B cell (primary cell): ENCODE results near the gene RHOV. TPM values are rescaled to one million over a fixed set of nuclear protein-coding genes. Genes with fewer than 3 reads are reported as not detected.

ENCODE experiments used
- ATAC-seq: fragments of 200-7000 bp; cut with Tn5 transposase; one replicate; pipeline ENCODE4 v1.10.0; 2021; ENCODE audit warnings: low read depth, mild to moderate bottlenecking, moderate number of reproducible peaks, moderate library complexity
- CTCF ChIA-PET: fragments of 350-600 bp; sonication (Branson Sonifier 250); formaldehyde crosslinking; loops from one replicate; lab custom pipeline; 2021; ENCODE audit warnings: antibody characterized with exemption, inconsistent platforms; lab: Charles Lee
- POLR2A ChIA-PET: fragments of 350-600 bp; sonication (Branson Sonifier 250); formaldehyde crosslinking; loops from one replicate; lab custom pipeline; 2021; ENCODE audit warnings: antibody characterized with exemption; lab: Charles Lee
- DNase-seq: peaks from one replicate; pipeline ENCODE4 v3.0.0; 2013
- H2AFZ ChIP-seq: 2 replicates; pipeline ENCODE4 v1.6.1; 2012; ENCODE audit warnings: mild to moderate bottlenecking, low read depth, low read length; ENCODE audit not compliant: insufficient read depth, poor library complexity, severe bottlenecking
- H3K27ac ChIP-seq, 2 donors: 1 replicate in 1 of 2; 2 replicates in 1 of 2; pipeline ENCODE4 v1.5.1; 2012 to 2013; ENCODE audit warnings: low read length in 2 of 2, mild to moderate bottlenecking in 2 of 2, moderate library complexity in 1 of 2
- H3K27me3 ChIP-seq, 4 experiments: fragments of 200-600 bp in 1 of 4; sonication (generic) in 1 of 4; replicated peaks in 1 of 4; 1 replicate in 2 of 4; 2 replicates in 2 of 4; pipeline versions ENCODE4 v1.6.1 to v1.7.0; 2013 to 2016; ENCODE audit warnings: low read length in 3 of 4, mild to moderate bottlenecking in 2 of 4, mixed read lengths in 1 of 4, moderate library complexity in 1 of 4; ENCODE audit not compliant: insufficient read depth in 4 of 4, control insufficient read depth in 3 of 4; ENCODE audit errors: control extremely low read depth in 1 of 4
- H3K36me3 ChIP-seq, 2 experiments: replicated peaks in 1 of 2; 1 replicate in 1 of 2; 2 replicates in 1 of 2; pipeline versions ENCODE4 v1.6.1 to v1.7.1; 2013; ENCODE audit warnings: low read length in 1 of 2; ENCODE audit not compliant: insufficient read depth in 2 of 2, control insufficient read depth in 1 of 2; ENCODE audit errors: control extremely low read depth in 1 of 2, extremely low read depth in 1 of 2
- H3K4me1 ChIP-seq, 2 donors: fragments of 200-600 bp in 1 of 2; sonication (generic) in 1 of 2; 1 replicate in 1 of 2; 2 replicates in 1 of 2; pipeline versions ENCODE4 v1.5.1 to v1.6.1; 2013 to 2017; ENCODE audit warnings: low read length in 2 of 2; ENCODE audit not compliant: control insufficient read depth in 2 of 2, insufficient read depth in 2 of 2
- H3K4me2 ChIP-seq: replicated peaks from 2 replicates; pipeline ENCODE3; 2012; ENCODE audit warnings: mild to moderate bottlenecking, low read depth, low read length; ENCODE audit not compliant: poor library complexity, severe bottlenecking
- H3K4me3 ChIP-seq, 5 experiments: fragments of 200-600 bp in 1 of 5; sonication (generic) in 1 of 5; 1 replicate in 3 of 5; 2 replicates in 2 of 5; pipeline versions ENCODE4 v1.5.1 to v1.7.0; 2011 to 2016; ENCODE audit warnings: low read length in 4 of 5, mild to moderate bottlenecking in 4 of 5, low read depth in 2 of 5, control low read depth in 1 of 5, moderate library complexity in 1 of 5; ENCODE audit not compliant: insufficient read depth in 1 of 5; ENCODE audit errors: control extremely low read depth in 1 of 5, extremely low read depth in 1 of 5
- H3K79me2 ChIP-seq: fragments of 200-600 bp; sonication (generic); one replicate; pipeline ENCODE4 v1.6.0; 2016; ENCODE audit warnings: low read length; ENCODE audit not compliant: control insufficient read depth, insufficient read depth
- H3K9ac ChIP-seq: fragments of 200-600 bp; sonication (generic); 2 replicates; pipeline ENCODE4 v1.6.1; 2017; ENCODE audit warnings: mild to moderate bottlenecking, low read length, moderate library complexity
- H3K9me3 ChIP-seq, 3 donors: one replicate each; pipeline versions ENCODE4 v1.6.1 to v1.7.1; 2013; ENCODE audit warnings: low read length in 2 of 3; ENCODE audit not compliant: control insufficient read depth in 2 of 3, insufficient read depth in 1 of 3; ENCODE audit errors: control extremely low read depth in 1 of 3
- H4K20me1 ChIP-seq: 2 replicates; pipeline ENCODE4 v1.6.0; 2012; ENCODE audit warnings: mild to moderate bottlenecking, low read length; ENCODE audit not compliant: insufficient read depth, control insufficient read depth, poor library complexity, severe bottlenecking
- H3K27ac Mint-ChIP-seq: one replicate; pipeline ENCODE4 v1.8.0; 2021; ENCODE audit warnings: mixed read lengths
- H3K27me3 Mint-ChIP-seq: one replicate; pipeline ENCODE4 v1.8.0; 2021; ENCODE audit warnings: mixed read lengths
- H3K4me1 Mint-ChIP-seq: one replicate; pipeline ENCODE4 v1.8.0; 2021; ENCODE audit warnings: mixed read lengths
- H3K4me3 Mint-ChIP-seq: one replicate; pipeline ENCODE4 v1.8.0; 2021; ENCODE audit warnings: mixed read lengths
- H3K9me3 Mint-ChIP-seq: one replicate; pipeline ENCODE4 v1.8.0; 2022; ENCODE audit warnings: mixed read lengths; ENCODE audit not compliant: insufficient read depth
- EZH2 ChIP-seq: IDR thresholded peaks from 2 replicates; pipeline ENCODE4 v1.6.1; 2012; ENCODE audit warnings: borderline replicate concordance, low read depth, mild to moderate bottlenecking, moderate library complexity, low read length; ENCODE audit not compliant: insufficient read depth, poor library complexity, severe bottlenecking
- WGBS: methylation state at CpG from one replicate; pipeline ENCODE4 v1.1.5; 2013; ENCODE audit warnings: missing lambda C conversion rate; ENCODE audit not compliant: insufficient coverage; 5-methylcytosine and 5-hydroxymethylcytosine counted together
- intact Hi-C: fragments of 100-400 bp; cut with micrococcal nuclease; formaldehyde crosslinking; loops from one replicate; pipeline ENCODE4 v1.10.0; 2022
- polyA plus RNA-seq: library from polyadenylated mRNA; depleted of rRNA; stranded (reverse); fragments of >200 nt; gene quantifications from 2 replicates; pipeline ENCODE4 v1.2.3, GENCODE V29; 2012
- total RNA-seq, 2 donors: library from RNA; stranded (reverse); fragments of 120-200 nt in 1 of 2; gene quantifications; 1 replicate in 1 of 2; 2 replicates in 1 of 2; pipeline versions ENCODE4 v1.2.3 to v1.2.4, GENCODE V29; 2013 to 2022
- TF ChIP-seq, protein P1 (sequence below): fragments of 200-600 bp; IDR thresholded peaks from one replicate; pipeline ENCODE4 v1.8.0; 2022; ENCODE audit warnings: antibody characterized with exemption, mild to moderate bottlenecking

Gene RHOV
- total and polyA plus RNA-seq, 2 donors (not counting 1 experiment from before 2014, with no cell fraction given) = 0.54 TPM; not detected in 1

DNA sequence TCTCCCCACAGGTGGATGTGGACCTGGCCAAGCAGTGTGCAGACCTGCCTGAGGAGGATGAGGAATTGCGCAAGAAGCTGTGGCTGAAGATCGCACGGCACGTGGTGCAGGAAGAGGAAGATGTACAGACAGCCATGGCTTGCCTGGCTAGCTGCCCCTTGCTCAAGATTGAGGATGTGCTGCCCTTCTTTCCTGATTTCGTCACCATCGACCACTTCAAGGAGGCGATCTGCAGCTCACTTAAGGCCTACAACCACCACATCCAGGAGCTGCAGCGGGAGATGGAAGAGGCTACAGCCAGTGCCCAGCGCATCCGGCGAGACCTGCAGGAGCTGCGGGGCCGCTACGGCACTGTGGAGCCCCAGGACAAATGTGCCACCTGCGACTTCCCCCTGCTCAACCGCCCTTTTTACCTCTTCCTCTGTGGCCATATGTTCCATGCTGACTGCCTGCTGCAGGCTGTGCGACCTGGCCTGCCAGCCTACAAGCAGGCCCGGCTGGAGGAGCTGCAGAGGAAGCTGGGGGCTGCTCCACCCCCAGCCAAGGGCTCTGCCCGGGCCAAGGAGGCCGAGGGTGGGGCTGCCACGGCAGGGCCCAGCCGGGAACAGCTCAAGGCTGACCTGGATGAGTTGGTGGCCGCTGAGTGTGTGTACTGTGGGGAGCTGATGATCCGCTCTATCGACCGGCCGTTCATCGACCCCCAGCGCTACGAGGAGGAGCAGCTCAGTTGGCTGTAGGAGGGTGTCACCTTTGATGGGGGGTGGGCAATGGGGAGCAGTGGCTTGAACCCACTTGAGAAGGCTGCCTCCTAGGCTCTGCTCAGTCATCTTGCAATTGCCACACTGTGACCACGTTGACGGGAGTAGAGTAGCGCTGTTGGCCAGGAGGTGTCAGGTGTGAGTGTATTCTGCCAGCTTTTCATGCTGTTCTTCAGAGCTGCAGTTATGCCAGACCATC, 28.8 kb upstream of the RHOV start:
- Histone ChIP-seq H3K36me3 (peaks cover 0 to 41% of the 10 kb centered on the region in 2 experiments), H3K9ac (no peak overlapping the region), H2AFZ (peak overlapping the region; percentile 26), H3K27ac (peak overlapping the region; percentile 9 to 48), H3K27me3 (no peaks in the 10 kb centered on the region), H3K9me3 (no peaks in the 10 kb centered on the region), H3K4me2 (peak overlapping the region; percentile 63), H3K79me2 (peaks cover 21% of the 10 kb centered on the region), H4K20me1 (peaks cover 20% of the 10 kb centered on the region), H3K4me3 (peak overlapping the region in 1 of 5 experiments; percentile 19), H3K4me1 (peaks cover 30 to 56% of the 10 kb centered on the region in 2 donors)
- ChIA-PET POLR2A (interaction anchor here (0.6 to 1.4 kb wide), 3 partner anchors 8 to 176 kb away, joined by 3 to 6 read pairs (median 4); partner anchors contain the start of gene VPS18), CTCF (interaction anchor here (0.6 to 9.5 kb wide), 20 partner anchors 9 to 909 kb away, joined by 3 to 176 read pairs (median 5); partner anchors contain the start of genes CCDC32, DLL4, NUSAP1 and OIP5)
- ATAC-seq (no peak), DNase-seq (peak; percentile 57)
- H3K4me3 Mint-ChIP-seq = no peak overlapping the region
- intact Hi-C loops = loop anchor here (5.0 to 10.0 kb wide), 4 partner anchors 512 to 992 kb away; partner anchors contain the start of genes MGA, RTF1 and SPTBN5
- H3K27ac Mint-ChIP-seq = peak overlapping the region; percentile 98
- TF ChIP-seq, protein P1, sequence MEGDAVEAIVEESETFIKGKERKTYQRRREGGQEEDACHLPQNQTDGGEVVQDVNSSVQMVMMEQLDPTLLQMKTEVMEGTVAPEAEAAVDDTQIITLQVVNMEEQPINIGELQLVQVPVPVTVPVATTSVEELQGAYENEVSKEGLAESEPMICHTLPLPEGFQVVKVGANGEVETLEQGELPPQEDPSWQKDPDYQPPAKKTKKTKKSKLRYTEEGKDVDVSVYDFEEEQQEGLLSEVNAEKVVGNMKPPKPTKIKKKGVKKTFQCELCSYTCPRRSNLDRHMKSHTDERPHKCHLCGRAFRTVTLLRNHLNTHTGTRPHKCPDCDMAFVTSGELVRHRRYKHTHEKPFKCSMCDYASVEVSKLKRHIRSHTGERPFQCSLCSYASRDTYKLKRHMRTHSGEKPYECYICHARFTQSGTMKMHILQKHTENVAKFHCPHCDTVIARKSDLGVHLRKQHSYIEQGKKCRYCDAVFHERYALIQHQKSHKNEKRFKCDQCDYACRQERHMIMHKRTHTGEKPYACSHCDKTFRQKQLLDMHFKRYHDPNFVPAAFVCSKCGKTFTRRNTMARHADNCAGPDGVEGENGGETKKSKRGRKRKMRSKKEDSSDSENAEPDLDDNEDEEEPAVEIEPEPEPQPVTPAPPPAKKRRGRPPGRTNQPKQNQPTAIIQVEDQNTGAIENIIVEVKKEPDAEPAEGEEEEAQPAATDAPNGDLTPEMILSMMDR = no peak
- no peak for TF ChIP-seq EZH2
- 20% methylated on average over 33 of the region's 33 CpGs for WGBS
- H3K9me3 Mint-ChIP-seq = no peaks in the 10 kb centered on the region
- H3K27me3 Mint-ChIP-seq = no peaks in the 10 kb centered on the region
- peaks cover 45% of the 10 kb centered on the region for H3K4me1 Mint-ChIP-seq
